ENCODE results near the gene TSPAN9. TPM values are rescaled to one million over a fixed set of nuclear protein-coding genes. Genes with fewer than 3 reads are reported as not detected.

TSPAN9 gene
- polyA plus RNA-seq, 3 donors from 2014 or later: 0.44 TPM; not detected in 2

DNA sequence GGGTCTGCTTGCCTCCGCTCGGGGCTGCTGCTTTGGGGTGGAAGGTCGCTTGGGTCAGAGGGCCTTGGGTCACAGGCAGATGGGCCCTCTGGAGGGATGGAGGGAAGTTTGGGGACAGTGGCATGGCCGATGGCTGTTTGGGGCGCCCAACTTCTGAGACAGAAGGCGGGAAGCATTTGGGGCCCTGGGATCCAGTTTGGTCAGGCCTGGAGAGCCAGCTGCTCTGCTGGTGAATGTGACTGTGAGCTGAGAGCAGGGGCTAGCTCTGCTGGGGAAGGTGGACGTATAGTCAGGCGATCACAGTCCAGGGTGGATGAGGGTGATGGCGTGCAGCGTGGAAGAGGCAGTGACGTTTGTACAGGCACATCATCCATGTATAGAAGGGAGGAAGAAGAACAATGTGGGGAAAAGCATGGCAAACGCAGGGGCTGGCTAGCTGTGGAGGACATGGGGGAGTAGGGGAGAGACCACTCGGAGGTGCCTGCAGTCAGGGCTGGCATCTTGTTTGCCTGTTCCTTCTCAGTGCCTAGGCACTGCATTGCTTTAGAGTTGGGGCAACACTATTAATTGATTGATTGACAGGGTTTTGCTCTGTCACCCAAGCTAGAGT, 57.5 kb downstream of the TSPAN9 start:
- DNase-seq: no peak
- H3K9me3 Mint-ChIP-seq: peaks cover 0 to 2% (median 0%) of the 10 kb centered on the region in 6 donors
- H3K4me1 Mint-ChIP-seq: peaks cover 13 to 14% of the 10 kb centered on the region in 2 donors
- H3K4me3 Mint-ChIP-seq: no peak overlapping the region
- peaks cover 4 to 17% (median 16%) of the 10 kb centered on the region in 3 donors for H3K27me3 Mint-ChIP-seq (ENCODE audit: low read depth in 3 of 3)
- no peaks in the 10 kb centered on the region for H3K36me3 Mint-ChIP-seq
- H3K27ac Mint-ChIP-seq: no peak overlapping the region

DNA sequence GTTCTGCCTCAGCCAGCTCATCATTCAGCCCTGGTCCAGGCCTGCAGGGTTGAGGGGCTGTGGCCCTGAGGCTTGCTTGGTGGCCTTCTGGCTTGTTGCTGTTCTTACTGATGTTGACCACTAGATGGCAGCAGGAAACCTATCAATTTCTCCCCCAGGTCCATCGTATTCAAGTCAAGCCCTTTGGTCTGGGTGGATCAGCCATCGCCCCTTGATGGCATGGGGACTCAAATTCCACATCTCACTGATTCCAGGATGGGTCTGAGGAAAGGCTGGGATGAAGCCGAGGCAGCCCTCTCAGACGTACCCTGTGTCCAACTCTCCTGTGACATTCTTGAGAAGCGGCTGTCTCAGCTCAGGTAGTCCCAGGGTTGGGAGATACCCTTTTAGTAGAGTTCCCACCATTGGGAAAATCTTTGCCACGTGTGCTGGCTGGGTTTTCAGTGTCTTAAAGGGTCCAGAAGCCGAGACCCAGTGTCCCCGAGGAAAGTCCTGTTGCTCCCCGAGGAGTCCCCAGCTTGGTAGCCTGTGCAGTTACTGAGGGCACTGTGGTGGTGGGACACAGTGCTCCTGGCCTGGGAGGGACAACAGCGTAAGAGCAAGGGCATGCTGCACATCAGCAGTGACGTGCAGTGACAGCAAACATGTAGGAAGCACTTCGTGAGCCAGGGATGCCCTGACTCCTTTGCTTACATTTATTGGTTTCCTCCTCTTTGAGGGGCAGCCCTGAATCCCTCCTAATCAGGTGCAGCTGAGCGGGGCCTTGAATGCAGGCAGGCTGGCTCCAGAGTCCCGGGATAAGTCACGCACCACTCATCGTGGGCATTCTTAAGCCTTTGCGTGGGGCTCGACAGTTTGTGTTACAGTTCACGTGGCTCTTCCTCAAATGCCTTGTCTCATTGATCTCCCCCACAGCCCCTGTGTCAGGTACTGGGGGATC, 58.6 kb downstream of the TSPAN9 start:
- DNase-seq: peak; percentile 29 to 40 (median 32)
- H3K27ac Mint-ChIP-seq: no peak overlapping the region
- no peaks in the 10 kb centered on the region for H3K36me3 Mint-ChIP-seq
- H3K9me3 Mint-ChIP-seq: peaks cover 0 to 2% (median 0%) of the 10 kb centered on the region in 6 donors
- no peak overlapping the region for H3K4me3 Mint-ChIP-seq
- peaks cover 2 to 3% of the 10 kb centered on the region in 2 donors for H3K4me1 Mint-ChIP-seq
- H3K27me3 Mint-ChIP-seq (ENCODE audit: low read depth in 3 of 3): peaks cover 4 to 14% (median 12%) of the 10 kb centered on the region in 3 donors

DNA sequence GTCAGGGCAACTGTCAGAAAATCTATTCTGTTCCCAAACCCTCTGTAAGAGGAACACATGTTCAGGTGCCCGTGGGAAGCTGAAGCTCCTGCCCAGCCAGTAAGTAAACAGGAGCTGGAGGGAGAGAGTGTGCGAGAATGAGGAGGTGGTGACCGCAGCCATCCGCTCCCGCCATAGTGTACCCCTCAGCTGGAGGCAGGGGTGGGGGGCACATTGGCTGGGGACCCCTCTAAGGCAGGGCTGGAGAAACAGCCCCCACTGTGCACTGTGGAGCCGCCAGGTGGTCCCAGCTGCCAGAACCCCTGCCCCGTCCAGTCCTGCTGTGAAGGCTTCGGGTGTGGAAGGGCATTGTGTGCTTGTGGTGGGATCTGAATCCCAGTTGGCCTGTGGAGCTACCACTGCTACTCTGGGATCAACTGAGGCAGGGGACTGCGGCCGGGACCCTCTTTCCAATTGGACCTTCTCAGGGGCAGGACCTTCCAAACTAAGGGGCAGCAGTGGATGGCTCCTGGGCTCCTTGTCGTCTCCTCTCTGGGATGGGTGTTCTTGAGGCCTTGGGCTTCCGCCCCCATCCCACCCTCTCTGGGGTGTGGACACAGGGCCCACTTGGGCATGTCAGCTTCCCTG, 59.6 kb downstream of the TSPAN9 start:
- Mint-ChIP-seq H3K9me3 (no peaks in the 10 kb centered on the region), H3K36me3 (no peaks in the 10 kb centered on the region), H3K4me3 (no peak overlapping the region), H3K4me1 (no peaks in the 10 kb centered on the region), H3K27me3 (ENCODE audit: low read depth in 3 of 3) (peaks cover 3 to 14% (median 13%) of the 10 kb centered on the region in 3 donors), H3K27ac (no peak overlapping the region)
- no peak for DNase-seq

DNA sequence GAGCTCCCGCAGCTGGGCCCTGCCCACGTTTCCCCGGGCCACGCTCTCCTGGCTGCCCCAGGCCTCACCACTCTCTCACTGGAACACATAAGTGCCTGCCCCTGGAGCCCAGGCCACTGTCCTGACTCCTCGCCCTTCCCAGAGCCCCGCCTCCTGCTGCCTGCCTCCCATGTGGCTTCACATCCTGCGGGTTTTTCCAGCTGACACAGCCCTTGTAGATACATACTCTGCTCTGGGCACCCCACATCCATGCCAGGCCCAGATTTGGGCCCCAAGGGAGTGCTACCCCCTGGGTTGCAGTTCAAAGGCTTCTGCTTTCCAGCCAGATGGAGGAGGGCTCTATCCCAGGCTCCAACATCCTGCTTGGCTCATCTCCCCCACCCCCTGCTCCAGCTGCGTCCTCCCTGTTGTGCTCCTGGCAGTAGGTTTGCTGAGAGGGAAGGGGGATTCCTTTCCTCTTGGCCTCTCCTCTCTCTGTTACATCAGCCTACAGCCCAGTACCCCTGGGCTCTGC, 60.1 kb downstream of the TSPAN9 start:
- Mint-ChIP-seq H3K27me3 (ENCODE audit: low read depth in 3 of 3) (peaks cover 3 to 10% (median 10%) of the 10 kb centered on the region in 3 donors), H3K27ac (no peak overlapping the region), H3K9me3 (no peaks in the 10 kb centered on the region), H3K36me3 (no peaks in the 10 kb centered on the region), H3K4me1 (no peaks in the 10 kb centered on the region), H3K4me3 (no peak overlapping the region)
- no peak for DNase-seq

DNA sequence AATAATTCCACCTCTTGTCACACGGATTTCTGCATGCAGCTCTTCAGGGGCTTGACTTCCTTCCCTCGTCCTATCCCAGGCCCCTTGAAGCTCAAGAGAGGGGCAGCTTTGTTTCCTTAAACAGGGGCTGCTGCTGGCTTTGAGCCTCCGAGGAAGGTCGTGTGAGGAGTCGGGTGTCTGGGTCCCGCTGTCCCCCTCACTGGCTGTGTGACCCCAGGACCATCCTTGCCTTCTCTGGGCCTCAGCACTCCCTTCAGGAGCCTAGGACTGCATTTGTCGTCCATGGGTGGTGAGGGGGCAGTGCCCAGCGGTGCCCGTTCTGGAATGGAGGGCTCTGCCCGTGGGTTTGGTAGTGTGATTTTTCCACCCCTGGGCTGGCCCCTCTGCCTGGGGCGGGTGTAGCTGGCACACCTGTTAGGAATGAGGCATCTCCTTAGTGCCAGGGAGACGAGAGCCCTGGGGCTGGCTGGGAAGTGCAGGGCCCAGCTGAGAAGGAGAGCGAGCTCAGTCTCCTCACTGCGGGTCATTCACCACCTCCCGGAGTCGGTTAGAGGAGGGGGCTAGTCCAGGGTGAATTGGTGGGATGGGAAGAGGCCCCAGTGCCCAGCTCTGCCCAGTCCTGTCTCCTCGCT, 60.8 kb downstream of the TSPAN9 start:
- no peak overlapping the region for H3K4me3 Mint-ChIP-seq
- peaks cover 3 to 8% (median 7%) of the 10 kb centered on the region in 3 donors for H3K27me3 Mint-ChIP-seq (ENCODE audit: low read depth in 3 of 3)
- no peak for DNase-seq
- H3K4me1 Mint-ChIP-seq: no peaks in the 10 kb centered on the region
- no peaks in the 10 kb centered on the region for H3K36me3 Mint-ChIP-seq
- H3K9me3 Mint-ChIP-seq: no peaks in the 10 kb centered on the region
- H3K27ac Mint-ChIP-seq: no peak overlapping the region

DNA sequence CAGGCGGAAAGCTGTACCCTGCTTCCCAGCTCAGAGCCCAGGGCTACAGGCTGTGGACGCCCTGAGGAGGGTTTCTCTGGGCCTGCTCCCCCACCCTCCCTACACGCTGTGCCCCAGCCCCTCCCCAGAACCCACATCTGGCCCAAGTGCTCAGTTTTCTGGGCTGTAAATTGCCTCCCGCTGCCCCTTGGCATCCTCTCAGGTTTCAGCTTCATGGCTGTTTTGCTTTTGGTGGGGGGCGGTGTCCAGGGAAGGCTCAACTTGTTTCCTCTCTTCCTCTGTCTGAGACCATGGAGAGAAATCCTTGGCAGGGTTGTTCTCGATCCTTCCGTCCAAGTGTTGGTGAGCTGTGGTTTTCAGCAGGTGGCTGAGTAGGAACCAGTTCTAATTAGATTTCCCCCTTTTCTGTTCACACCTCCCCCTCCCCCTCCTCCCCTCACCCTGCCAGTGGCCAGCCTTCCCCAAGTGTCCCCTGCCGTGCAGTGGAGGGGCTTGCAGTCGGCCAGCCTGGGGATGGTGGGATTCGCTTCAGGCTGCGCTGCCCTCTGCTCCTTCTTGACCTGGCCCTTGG, 61.8 kb downstream of the TSPAN9 start:
- DNase-seq: no peak
- Mint-ChIP-seq H3K9me3 (no peaks in the 10 kb centered on the region), H3K36me3 (no peaks in the 10 kb centered on the region), H3K27me3 (ENCODE audit: low read depth in 3 of 3) (peaks cover 3 to 7% (median 7%) of the 10 kb centered on the region in 3 donors), H3K4me1 (no peaks in the 10 kb centered on the region), H3K27ac (no peak overlapping the region), H3K4me3 (no peak overlapping the region)

DNA sequence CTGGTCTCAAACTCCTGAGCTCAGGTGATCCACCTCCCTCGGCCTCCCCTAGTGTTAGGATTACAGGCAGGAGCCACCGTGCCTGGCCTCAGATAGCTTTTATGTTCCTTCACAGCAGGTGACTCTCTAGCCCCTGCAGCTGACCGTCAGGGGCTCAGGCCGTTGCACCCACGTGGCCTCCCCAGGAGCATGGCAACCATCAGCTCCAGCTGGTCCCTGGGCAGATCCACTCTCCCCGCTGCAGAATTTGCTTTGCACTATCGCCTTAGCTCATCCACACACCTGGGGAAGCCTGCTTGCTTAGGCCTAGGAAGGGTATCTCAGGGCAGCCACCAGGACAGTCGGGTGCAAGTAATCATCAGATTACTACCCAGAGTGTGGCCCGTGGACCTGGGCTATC, 62.6 kb downstream of the TSPAN9 start:
- DNase-seq: no peak
- no peaks in the 10 kb centered on the region for H3K36me3 Mint-ChIP-seq
- H3K27ac Mint-ChIP-seq: no peak overlapping the region
- H3K9me3 Mint-ChIP-seq: no peaks in the 10 kb centered on the region
- H3K4me1 Mint-ChIP-seq: no peaks in the 10 kb centered on the region
- H3K27me3 Mint-ChIP-seq (ENCODE audit: low read depth in 3 of 3): peaks cover 3 to 7% (median 7%) of the 10 kb centered on the region in 3 donors
- no peak overlapping the region for H3K4me3 Mint-ChIP-seq

DNA sequence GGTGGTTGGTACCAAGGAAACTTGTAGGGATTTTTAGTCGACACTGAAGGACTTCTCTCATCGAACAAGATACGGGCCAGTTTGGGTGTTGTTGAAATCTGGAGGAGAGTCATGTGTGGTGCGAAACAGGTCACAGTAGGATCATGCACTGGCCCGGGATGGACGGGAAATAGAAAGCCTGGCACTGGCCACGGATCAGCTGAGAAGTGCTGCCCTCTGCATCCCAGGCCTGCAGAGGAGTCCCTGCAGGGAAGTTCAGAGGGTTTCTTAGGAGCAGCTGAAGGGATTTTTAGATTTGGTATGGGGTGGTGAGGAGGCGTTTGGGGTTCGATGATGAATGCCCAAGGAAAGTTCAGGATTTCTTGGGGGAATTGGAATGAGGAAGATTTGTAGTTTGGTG, 63.1 kb downstream of the TSPAN9 start:
- no peaks in the 10 kb centered on the region for H3K4me1 Mint-ChIP-seq
- H3K27ac Mint-ChIP-seq: no peak overlapping the region
- H3K4me3 Mint-ChIP-seq: no peak overlapping the region
- DNase-seq: no peak
- no peaks in the 10 kb centered on the region for H3K36me3 Mint-ChIP-seq
- no peaks in the 10 kb centered on the region for H3K9me3 Mint-ChIP-seq
- H3K27me3 Mint-ChIP-seq (ENCODE audit: low read depth in 3 of 3): peaks cover 2 to 7% (median 6%) of the 10 kb centered on the region in 3 donors

DNA sequence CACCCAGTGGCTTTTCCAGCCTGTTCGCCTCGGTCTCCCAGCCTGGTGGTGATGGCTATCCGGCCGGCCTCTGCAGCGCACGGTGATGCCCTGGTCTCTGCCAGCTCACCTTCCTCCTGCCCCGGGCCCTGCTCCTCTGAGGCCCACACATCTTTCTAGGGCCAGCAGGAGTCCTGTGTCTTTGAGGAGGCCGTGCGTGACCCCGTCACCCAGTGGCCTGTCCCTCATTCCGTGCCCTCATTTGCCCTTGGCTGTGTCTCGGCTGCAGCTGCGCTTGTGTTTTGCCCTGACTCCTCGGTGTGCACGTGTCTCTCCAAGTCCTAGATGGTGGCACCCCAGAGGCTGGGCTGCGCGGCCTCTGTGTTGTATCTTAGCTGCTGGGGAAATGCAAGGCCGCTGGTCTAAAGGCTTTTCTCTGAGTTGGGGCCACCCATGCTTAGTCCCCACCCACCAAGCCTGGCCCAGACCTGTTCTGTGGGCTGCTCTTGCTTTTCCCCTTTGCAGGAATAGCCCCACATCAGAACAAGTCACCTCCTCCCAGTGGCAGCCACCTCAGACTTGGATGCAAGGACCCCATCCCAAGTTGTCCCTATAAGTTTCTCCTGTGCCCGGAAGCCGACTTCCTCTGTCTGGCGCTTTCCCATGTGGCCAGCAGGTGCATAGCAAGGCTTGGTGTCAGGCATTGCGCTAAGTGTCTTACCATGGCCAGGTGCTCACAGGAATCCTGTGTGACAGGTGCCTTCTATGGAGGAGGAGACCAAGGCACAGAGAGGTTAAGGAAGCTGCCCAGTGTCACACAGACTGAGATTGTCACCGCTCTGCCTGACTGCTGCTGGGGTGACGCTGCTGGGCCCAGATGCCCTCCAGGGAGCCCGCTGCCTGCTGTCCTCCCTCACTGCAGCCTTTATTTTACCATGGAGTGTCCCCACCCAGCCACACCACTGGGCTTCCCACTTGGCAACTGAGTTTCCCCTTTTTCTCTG, 64.5 kb downstream of the TSPAN9 start:
- Mint-ChIP-seq H3K4me1 (no peaks in the 10 kb centered on the region), H3K36me3 (no peaks in the 10 kb centered on the region), H3K27me3 (ENCODE audit: low read depth in 3 of 3) (peaks cover 1 to 8% (median 4%) of the 10 kb centered on the region in 3 donors), H3K9me3 (no peaks in the 10 kb centered on the region), H3K4me3 (no peak overlapping the region), H3K27ac (no peak overlapping the region)
- DNase-seq: no peak

DNA sequence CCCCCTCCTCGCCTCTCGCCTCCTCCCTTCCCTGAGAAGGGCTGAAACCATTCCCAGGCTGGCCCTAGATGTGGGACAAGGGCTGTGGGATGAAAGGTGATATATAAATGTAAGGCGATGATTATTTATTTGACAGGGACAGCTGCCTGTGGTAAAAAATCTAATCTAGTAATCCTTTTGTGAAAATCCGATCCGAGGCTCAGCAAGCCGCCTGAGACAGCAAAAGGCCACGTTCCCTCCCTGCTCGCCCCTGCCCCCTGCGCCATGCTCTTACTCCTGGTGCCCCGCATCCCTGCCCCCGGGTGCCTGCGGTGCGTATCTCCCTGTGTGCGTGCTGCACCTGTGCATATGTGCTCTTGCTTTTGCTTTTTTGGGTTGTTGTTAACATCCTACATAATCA, 65.2 kb downstream of the TSPAN9 start:
- Mint-ChIP-seq H3K9me3 (no peaks in the 10 kb centered on the region), H3K27ac (no peak overlapping the region), H3K36me3 (no peaks in the 10 kb centered on the region), H3K27me3 (ENCODE audit: low read depth in 3 of 3) (peaks cover 1 to 8% (median 4%) of the 10 kb centered on the region in 3 donors), H3K4me1 (no peaks in the 10 kb centered on the region), H3K4me3 (no peak overlapping the region)
- DNase-seq: no peak

DNA sequence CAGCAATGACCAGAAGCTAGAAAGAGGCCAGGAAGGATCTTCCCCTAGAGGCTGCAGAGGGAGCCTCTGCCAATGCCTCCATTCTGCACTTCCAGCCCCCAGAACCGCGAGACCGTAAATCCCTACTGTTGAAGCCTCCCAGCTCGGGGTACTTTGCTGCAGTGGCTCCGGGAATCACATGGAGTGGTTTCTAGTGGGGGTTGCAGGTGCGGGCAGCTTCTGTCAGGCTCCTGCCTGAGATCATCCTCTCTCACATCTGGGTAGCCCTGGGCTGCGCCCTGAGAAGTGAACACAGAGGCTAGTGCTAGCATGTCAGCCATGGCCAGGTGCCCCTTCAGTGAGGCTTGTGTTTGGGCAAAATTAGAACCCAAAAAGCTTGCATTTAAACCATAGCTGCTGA, 67.3 kb downstream of the TSPAN9 start:
- no peak overlapping the region for H3K4me3 Mint-ChIP-seq
- no peak for DNase-seq
- no peaks in the 10 kb centered on the region for H3K4me1 Mint-ChIP-seq
- no peak overlapping the region for H3K27ac Mint-ChIP-seq
- H3K9me3 Mint-ChIP-seq: no peaks in the 10 kb centered on the region
- H3K27me3 Mint-ChIP-seq (ENCODE audit: low read depth in 3 of 3): peaks cover 0 to 8% (median 1%) of the 10 kb centered on the region in 3 donors
- no peaks in the 10 kb centered on the region for H3K36me3 Mint-ChIP-seq

DNA sequence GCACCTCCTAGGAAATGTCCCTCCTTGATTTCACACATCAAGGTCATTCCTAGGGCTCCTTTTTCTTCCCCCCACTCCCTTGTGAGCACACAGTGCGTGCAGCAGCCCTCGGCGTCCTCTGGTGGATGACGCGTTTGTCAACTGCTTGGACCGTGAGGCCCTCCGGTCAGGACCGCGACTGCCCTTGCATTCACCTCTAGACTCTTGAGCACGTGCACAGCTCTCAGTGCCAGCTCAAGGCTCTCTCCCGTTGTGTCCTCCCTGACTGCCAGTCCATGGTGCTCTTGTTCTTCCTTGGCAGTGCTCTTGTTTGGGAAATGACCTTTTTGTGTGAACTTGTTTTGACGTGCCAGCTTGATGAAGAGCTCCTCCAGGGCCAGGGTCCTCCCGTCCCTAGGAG, 67.9 kb downstream of the TSPAN9 start:
- Mint-ChIP-seq H3K27ac (no peak overlapping the region), H3K27me3 (ENCODE audit: low read depth in 3 of 3) (peaks cover 0 to 8% (median 4%) of the 10 kb centered on the region in 3 donors), H3K4me3 (no peak overlapping the region), H3K4me1 (no peaks in the 10 kb centered on the region), H3K9me3 (no peaks in the 10 kb centered on the region), H3K36me3 (no peaks in the 10 kb centered on the region)
- DNase-seq: no peak
